Vagina (tissue), 2 donors: Measurements from ENCODE around the gene BCL3. TPM values are rescaled to one million over a fixed set of nuclear protein-coding genes. Genes with fewer than 3 reads are reported as not detected.
A peak's percentile ranks its signal among the peaks of the same experiment; 100 is the strongest.

Source experiments
- DNase-seq, 2 donors: peaks; one replicate each; pipeline ENCODE4 v3.0.0-alpha.2; 2017; ENCODE audit errors: extremely low spot score in 2 of 2
- H3K27ac ChIP-seq: fragments of 200-600 bp; sonication (generic); one replicate; pipeline ENCODE4 v1.5.1; 2019
- H3K27me3 ChIP-seq: fragments of 200-600 bp; sonication (generic); one replicate; pipeline ENCODE4 v1.5.1; 2019
- H3K36me3 ChIP-seq, 2 donors: fragments of 200-600 bp; sonication (generic); one replicate each; pipeline ENCODE4 v1.5.1; 2017 to 2019
- H3K4me1 ChIP-seq: fragments of 200-600 bp; sonication (generic); one replicate; pipeline ENCODE4 v1.5.1; 2019
- H3K4me3 ChIP-seq, 2 donors: fragments of 200-600 bp; sonication (generic); 1 replicate in 1 of 2; 2 replicates in 1 of 2; pipeline ENCODE4 v1.5.1; 2016 to 2019
- H3K9me3 ChIP-seq: fragments of 200-600 bp; sonication (generic); one replicate; pipeline ENCODE4 v1.5.1; 2019
- CTCF ChIP-seq, 3 experiments: fragments of 450-650 bp in 2 of 3; fragments of 200-600 bp in 1 of 3; sonication (generic) in 1 of 3; IDR thresholded peaks; one replicate each; pipeline ENCODE4 v1.5.1; 2017 to 2019; ENCODE audit warnings: antibody characterized with exemption in 3 of 3, mild to moderate bottlenecking in 2 of 3, moderate library complexity in 2 of 3
- POLR2A ChIP-seq, 2 donors: fragments of 450-650 bp; IDR thresholded peaks; one replicate each; pipeline ENCODE4 v1.6.1; 2017; ENCODE audit warnings: antibody characterized with exemption in 2 of 2, mild to moderate bottlenecking in 2 of 2, moderate library complexity in 2 of 2
- POLR2AphosphoS5 ChIP-seq, 2 donors: sonication (generic); formaldehyde crosslinking; IDR thresholded peaks; one replicate each; pipeline ENCODE4 v1.9.0; 2017; ENCODE audit warnings: antibody characterized with exemption in 2 of 2, mild to moderate bottlenecking in 2 of 2, low read depth in 1 of 2; ENCODE audit not compliant: insufficient read depth in 1 of 2
- intact Hi-C: fragments of 100-400 bp; cut with DNase I; formaldehyde crosslinking; loops from one replicate; pipeline ENCODE4 v1.15.1; 2023
- total RNA-seq: library from RNA; depleted of rRNA; stranded (reverse); fragments of >200 nt; gene quantifications from one replicate; pipeline ENCODE4 v1.2.3, GENCODE V29; 2016

Gene BCL3
- total RNA-seq, 1 donor from 2014 or later, result 86.9 TPM

GRCh38 chr19:44796701-44797115 lies 48.2 kb downstream of the BCL3 start:
- H3K4me1 ChIP-seq, result peaks cover 6% of the 10 kb centered on the region
- TF ChIP-seq CTCF (IDR thresholded peaks at IDR 0.05), result no peak
- TF ChIP-seq POLR2AphosphoS5 (IDR thresholded peaks at IDR 0.05; ENCODE audit: insufficient read depth in 1 of 2, low read depth in 1 of 2), result no peak
- no peak for TF ChIP-seq POLR2A (IDR thresholded peaks at IDR 0.05)
- DNase-seq, result no peak
- H3K27ac ChIP-seq, result no peak overlapping the region
- H3K27me3 ChIP-seq, result no peaks in the 10 kb centered on the region
- no peaks in the 10 kb centered on the region for H3K9me3 ChIP-seq
- no peak overlapping the region for H3K4me3 ChIP-seq
- intact Hi-C loops, result no loop called here
- H3K36me3 ChIP-seq, result no peaks in the 10 kb centered on the region

GRCh38 chr19:44799627-44800346 lies 51.3 kb downstream of the BCL3 start:
- Histone ChIP-seq H3K4me3 (no peak overlapping the region), H3K27ac (no peak overlapping the region), H3K9me3 (no peaks in the 10 kb centered on the region), H3K27me3 (no peaks in the 10 kb centered on the region), H3K36me3 (no peaks in the 10 kb centered on the region), H3K4me1 (peaks cover 6% of the 10 kb centered on the region)
- DNase-seq, result no peak
- intact Hi-C loops, result loop anchor here (2.0 kb wide), 1 partner anchor 45 kb away; no protein-coding TSS in a partner anchor
- TF ChIP-seq CTCF (IDR thresholded peaks at IDR 0.05) (no peak), POLR2AphosphoS5 (IDR thresholded peaks at IDR 0.05; ENCODE audit: insufficient read depth in 1 of 2, low read depth in 1 of 2) (no peak), POLR2A (IDR thresholded peaks at IDR 0.05) (no peak)

- Histone ChIP-seq H3K9me3 (no peaks in the 10 kb centered on the region), H3K36me3 (no peaks in the 10 kb centered on the region), H3K27me3 (no peaks in the 10 kb centered on the region), H3K4me1 (peaks cover 6% of the 10 kb centered on the region), H3K4me3 (no peak overlapping the region), H3K27ac (no peak overlapping the region)
- intact Hi-C loops, result loop anchor here (2.0 kb wide), 1 partner anchor 44 kb away; no protein-coding TSS in a partner anchor
- DNase-seq, result no peak
- TF ChIP-seq POLR2AphosphoS5 (IDR thresholded peaks at IDR 0.05; ENCODE audit: insufficient read depth in 1 of 2, low read depth in 1 of 2), result no peak
- TF ChIP-seq CTCF (IDR thresholded peaks at IDR 0.05), result peak; percentile 80 to 91 (median 90)
- TF ChIP-seq POLR2A (IDR thresholded peaks at IDR 0.05), result no peak
These were observed 52.0 kb downstream of the BCL3 start for GRCh38 chr19:44800461-44800860.

GRCh38 chr19:44803442-44804428 lies 55.2 kb downstream of the BCL3 start:
- Histone ChIP-seq H3K27me3 (no peaks in the 10 kb centered on the region), H3K36me3 (no peaks in the 10 kb centered on the region), H3K4me1 (peaks cover 22% of the 10 kb centered on the region), H3K4me3 (no peak overlapping the region), H3K27ac (no peak overlapping the region), H3K9me3 (no peaks in the 10 kb centered on the region)
- TF ChIP-seq POLR2AphosphoS5 (IDR thresholded peaks at IDR 0.05; ENCODE audit: insufficient read depth in 1 of 2, low read depth in 1 of 2) (no peak), CTCF (IDR thresholded peaks at IDR 0.05) (no peak), POLR2A (IDR thresholded peaks at IDR 0.05) (no peak)
- intact Hi-C loops, result no loop called here
- DNase-seq, result no peak
